ENCODE measurements around the gene PDCD2L.
"Not testable (repeated sequence)": the region's sequence is repeated elsewhere in the genome, so short reads cannot be mapped to it uniquely, and the experiment has no call there.

Gene PDCD2L

DNA sequence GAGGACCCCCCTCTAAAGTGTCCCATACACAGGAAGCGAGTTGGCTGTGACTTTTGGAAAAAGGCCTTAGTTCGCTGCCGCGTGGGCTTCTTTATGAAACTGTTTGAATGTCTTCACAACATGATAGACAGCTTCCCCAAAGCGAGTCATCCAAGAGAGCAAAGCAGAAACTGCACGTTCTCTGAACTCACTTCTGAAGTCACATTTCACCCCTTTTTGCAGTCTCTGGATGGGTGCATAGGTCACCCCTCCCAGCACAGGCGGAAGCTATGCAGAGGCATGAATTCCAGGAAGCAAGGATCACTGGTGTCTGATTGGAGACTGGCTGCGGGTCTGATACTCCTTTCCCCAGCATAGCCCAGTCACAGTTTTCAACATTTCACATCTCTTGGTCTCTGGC, 28.6 kb upstream of the PDCD2L start:
- DNase-seq = no peak

DNA sequence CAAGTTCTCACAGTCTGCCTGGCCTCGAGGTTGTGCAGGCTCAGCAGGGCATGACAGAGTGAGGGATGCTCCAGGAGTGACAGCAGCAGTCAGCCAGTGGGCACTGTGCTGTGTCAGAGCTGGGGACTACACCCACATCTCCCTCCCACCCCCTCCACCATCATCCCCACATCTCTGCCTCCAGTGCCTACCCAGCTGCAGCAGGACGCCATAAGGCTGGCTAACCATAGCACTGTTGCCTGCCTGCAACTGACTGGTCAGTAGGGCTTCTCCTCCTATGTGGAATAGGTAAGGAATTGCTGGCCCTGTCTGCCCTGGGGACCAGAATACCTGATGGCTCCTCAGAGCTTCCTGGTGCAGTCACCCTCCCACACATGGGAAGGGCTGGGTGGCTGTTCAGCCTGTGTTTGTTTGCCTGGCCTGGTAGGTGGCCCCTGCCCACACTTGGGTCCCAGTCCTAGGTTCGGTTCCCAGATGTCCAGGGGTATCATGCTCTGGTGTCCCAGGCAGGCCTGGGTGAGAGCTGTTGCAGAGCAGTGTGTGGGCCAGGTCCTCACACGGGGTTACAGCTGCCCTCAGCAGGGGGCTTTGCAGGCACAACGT, 23.5 kb upstream of the PDCD2L start:
- no peak for DNase-seq

DNA sequence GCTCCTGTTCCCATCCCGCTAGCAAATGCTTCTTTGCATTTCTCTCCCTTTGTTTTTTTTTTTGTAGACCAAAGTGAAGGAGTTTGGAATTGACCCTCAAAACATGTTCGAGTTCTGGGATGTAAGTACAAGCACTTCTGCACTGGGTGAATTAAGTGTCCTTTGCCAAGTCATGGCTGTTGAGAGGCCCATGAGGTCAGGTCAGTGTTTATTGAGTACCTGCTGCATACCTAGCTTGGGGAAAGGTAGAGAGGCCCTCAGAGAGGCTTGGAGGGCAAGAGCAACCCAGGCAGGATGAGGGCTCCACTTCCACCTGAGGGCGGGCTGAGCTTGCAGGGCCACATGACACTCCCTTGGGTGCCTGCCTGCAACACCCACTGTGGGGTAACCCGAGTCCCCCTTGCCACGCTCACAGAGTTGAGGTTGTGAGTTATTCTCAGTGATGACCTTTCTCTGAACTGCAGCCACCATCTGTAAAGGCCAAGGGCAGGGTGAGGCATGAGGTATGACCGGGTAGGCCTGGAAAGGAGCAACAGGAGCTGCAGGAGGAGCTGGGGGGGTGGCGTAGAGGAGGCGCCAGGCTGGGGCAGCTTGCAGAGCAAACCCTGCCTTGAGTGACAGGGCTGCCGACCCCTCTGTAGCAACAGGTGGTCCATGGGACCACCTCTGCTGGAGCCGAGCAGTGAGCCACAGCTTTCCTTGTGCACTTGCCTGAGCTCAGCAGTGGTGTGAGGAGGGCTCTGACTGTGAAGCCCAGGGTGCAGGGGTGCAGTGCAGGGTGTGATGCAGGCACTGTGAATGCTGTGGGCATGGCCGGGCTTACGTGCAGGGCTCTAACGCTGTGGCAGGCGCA, 22.6 kb upstream of the PDCD2L start:
- no peak for DNase-seq

DNA sequence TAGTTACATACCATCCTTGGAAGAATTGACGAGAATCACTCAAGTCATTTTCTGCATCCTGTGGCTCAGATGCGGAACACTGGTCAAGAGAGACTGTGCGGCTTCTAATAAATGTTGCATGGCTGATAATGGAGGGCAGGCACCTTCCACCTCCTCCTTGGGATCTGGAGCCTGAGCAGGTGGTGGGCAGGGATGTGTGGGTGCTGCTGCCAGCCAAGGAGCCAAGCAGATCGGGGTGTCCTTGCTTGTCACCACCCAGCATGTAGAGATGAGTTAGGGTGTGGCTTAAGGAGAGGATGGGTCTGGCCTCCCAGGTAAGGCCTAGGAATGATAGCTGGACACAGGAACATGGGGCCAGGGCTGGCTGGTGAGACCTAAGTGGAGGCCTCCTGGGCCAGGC, 21.7 kb upstream of the PDCD2L start:
- DNase-seq = no peak

DNA sequence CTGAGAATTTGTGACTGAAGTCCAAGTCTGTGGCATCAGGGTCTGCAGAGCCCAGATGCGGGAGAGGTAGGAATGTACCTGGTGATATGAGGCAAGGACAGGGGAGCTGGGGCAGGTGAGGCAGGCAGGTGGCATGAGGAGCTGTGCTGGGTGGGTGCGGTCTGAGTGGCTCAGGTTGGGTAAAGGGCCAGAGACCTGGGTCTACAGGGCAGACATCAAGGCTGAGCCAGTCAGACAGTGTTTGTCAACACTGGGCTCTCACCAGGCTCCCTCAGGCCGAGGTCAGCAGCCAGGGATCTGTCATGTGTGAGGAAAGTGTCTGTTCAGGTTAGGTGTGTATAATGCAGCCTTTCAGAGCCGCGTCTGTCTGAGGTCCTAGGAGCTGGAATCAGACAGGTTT, 20.6 kb upstream of the PDCD2L start:
- DNase-seq = no peak

DNA sequence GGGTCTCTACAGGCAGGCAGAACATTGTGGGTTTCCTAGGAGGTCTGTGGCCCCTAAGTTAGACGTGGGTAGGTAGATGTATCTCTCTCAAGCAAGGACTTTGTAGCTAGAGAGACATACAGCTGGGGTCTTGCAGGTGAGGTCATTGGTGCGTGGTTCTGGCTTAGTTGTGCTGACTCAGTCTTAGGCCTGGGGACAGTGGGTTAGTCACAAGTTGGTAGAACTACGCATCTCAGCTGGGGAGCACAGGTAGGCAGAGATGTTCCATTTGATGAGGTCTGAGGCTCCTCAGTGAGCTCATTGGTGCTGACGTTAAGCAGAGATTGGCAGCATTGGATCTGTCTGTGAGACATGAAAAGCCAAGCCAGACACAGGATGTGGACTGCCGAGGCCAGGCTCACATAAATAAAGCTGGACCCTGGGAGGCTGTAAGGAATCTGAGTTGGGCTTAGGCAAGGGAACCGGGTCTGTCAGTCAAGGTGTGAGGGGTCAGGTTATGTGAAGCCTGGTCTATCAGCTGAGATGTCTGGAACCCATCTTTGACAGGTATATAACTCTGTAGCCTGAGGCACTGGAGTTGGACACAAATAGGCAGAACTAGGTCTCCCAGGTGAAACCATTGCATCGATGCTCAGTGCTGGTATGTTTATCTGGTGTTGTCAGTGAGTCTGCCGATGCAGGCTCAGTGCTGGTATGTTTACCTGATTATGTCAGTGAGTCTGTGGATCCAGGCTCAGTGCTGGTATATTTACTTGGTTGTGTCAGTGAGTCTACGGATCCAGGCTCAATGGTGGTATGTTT, 17.4 kb upstream of the PDCD2L start:
- no peak for DNase-seq

DNA sequence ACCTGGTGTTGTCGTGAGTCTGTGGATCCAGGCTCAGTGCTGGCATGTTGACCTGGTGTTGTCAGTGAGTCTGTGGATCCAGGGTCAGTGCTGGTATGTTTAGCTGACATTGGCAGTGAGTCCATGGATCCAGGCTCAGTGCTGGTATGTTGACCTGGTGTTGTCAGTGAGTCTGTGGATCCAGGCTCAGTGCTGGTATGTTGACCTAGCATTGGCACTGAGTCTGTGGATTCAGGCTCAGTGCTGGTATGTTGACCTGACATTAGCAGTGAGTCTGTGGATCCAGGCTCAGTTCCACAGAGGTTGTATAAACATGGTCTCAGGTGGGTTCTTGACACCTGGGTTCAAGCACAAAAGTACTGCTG, 16.8 kb upstream of the PDCD2L start:
- no peak for DNase-seq

DNA sequence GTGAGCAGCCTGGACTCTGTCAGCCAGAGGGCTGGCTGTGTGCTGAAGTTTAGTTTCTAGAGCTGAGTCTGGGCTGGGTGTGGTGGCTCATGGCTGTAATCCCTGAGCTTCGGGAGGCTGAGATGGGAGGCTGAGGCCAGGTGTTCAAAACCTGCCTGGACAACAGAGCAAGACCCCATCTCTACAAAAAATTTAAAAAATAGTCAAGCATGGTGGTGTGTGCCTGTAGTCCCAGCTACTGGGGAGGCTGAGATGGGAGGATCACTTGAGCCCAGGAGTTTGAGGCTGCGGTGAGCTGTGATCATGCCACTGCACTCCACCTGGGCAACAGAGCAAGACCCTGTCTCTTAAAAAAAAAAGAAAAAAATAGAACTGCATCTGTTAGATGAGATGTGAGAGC, 15.5 kb upstream of the PDCD2L start:
- DNase-seq = not testable (repeated sequence)

DNA sequence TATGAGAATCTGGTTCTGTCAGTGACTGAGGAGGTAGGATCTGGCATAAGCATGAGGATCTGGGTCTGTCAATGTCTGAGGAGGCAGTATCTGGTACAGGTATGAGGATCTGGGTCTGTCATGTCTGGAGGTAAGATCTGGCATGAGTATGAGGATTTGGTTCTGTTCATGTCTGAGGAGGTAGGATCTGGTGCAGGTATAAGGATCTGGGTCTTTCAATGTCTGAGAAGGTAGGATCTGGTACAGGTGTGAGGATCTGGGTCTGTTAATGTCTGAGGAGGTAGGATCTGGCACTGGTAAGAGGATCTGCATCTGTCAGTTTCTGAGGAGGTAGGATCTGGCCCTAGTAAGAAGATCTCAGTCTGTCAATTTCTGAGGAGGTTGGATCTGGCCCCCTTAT, 12.4 kb upstream of the PDCD2L start:
- no peak for DNase-seq

DNA sequence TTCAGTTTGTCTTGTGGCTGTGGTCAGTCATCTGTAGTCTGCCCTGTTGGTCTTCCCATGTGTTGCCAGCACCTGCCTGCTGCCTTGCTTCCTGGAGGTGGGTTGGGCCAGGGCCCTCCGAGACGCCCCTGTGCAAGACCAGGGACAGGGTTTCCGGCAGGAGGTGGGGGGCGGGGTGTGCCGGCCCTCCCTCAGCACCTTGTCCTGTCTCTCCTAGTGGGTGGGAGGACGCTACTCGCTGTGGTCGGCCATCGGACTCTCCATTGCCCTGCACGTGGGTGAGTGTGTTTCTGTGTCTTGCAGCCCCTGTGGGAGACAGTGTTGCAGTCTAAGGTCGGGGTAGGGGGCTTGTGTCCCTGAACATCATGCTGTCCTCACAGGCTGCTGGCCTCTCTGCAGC, 11.2 kb upstream of the PDCD2L start:
- DNase-seq = no peak

DNA sequence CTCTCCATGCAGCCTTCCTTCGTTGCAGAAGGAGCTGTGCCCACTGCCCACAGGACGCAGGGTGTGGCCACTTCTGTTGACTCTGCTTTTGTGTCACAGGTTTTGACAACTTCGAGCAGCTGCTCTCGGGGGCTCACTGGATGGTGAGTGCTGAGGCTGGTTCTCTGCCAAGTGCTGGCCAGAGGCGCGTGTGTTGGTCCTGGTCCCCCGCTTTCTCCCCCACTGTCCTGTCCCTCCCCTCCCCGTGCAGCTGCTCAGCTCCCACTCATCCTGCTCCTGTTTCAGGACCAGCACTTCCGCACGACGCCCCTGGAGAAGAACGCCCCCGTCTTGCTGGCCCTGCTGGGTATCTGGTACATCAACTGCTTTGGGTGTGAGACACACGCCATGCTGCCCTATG, 10.6 kb upstream of the PDCD2L start:
- no peak for DNase-seq

DNA sequence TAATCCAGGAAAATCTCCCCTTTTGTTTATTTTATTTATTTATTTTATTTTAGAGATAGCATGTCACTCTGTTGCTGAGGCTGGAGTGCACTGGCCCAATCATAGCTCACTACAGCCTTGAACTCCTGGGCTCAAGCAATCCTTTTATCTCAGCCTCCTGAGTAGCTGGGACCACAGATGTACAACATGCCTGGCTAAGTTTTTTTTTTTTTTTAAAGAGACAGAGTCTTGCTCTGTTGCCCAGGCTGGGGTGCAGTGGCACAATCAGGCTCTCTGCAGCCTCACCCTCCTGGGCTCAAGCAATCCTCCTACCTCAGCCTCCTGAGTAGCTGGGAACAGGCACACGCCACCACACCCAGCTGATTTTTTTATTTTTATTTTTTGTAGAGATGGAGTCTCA, 6.3 kb upstream of the PDCD2L start:
- DNase-seq = no peak

DNA sequence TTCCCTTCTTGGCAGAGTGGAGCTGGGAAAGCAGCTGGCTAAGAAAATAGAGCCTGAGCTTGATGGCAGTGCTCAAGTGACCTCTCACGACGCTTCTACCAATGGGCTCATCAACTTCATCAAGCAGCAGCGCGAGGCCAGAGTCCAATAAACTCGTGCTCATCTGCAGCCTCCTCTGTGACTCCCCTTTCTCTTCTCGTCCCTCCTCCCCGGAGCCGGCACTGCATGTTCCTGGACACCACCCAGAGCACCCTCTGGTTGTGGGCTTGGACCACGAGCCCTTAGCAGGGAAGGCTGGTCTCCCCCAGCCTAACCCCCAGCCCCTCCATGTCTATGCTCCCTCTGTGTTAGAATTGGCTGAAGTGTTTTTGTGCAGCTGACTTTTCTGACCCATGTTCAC, 4.3 kb upstream of the PDCD2L start:
- DNase-seq = no peak

DNA sequence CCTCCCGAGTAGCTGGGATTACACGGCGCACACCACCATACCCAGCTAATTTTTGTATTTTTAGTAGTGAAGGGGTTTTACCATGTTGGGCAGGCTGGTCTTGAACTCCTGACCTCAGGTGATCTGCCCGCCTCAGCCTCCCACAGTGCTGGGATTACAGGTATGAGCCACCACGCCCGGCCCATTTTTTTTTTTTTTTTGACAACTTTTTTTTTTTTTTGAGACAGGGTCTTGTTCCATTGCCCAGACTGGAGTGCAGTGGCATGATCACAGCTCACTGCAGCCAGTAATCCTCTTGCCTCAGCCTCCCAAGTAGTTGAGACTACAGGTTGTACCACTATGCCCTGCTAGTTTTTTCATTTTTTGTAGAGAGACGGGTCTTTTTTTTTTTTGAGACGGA, 3.4 kb upstream of the PDCD2L start:
- DNase-seq = not testable (repeated sequence)

DNA sequence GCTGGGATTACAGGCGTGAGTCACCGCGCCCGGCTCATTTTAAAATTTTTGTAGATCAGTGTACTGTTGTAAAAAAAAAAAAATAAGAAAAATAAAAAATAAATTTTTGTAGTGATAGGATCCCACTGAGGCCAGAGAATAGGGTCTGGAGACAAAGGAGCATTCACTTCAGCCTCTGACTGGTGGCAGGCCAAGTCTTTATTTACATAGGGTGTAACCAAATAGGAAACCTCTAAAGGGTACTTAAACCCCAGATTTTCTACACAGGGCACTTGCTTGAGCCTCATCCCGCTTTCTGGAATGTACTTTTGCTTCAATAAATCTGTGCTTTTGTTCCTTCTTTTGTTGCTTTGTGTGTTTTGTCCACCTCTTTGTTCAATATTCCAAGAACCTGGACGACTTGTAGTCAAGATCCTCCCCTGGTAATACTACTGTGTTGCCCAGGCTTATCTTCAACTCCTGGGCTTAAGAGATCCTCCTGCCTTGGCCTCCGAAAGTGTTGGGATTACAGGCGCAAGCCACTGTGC, 2.1 kb upstream of the PDCD2L start:
- DNase-seq = no peak

DNA sequence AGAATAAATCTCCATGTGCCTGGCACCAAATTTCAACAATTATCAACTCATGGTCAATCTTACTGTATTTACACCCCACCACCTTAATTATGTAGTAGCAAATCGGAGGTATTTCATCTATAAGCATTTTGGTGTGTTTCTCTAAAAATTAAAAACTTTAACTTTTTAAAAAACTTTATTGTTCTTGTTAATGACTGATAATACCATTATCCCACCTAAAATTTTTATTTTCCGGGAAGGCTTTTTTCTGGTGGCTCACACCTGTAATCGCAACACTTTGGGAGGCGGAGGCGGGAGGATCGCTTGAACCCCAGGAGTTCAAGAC, 453 bp upstream of the PDCD2L start:
- no peak for DNase-seq

DNA sequence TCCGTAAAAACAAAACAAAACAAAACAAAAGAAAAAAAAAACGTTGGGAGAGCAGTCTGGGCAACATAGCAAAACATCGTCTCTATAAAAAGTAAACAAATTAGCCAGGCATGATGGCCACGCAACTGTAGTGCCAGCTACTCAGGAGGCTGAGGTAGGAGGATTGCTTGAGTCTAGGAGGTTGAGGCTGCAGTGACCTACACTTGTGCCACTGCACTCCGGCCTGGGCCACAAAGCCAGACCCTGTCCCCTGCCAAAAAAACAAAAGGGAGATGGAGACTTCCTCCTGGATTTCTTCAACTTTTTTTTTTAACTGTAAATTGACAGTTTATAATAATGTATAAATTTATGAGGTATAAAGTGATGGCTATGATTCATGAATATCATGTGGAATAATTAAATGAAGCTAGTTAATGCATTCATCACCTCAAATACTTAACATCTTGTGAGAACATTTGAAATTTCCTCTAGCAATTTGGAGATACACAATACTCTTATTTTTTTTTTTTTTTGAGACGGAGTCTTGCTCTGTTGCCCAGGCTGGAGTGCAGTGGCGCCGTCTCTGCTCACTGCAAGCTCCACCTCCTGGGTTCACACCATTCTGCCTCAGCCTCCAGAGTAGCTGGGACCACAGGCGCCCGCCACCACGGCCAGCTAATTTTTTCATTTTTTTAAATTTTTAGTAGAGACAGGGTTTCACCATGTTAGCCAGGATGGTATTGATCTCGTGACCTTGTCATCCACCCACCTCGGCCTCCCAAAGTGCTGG, 1.9 kb downstream of the PDCD2L start:
- DNase-seq = no peak

DNA sequence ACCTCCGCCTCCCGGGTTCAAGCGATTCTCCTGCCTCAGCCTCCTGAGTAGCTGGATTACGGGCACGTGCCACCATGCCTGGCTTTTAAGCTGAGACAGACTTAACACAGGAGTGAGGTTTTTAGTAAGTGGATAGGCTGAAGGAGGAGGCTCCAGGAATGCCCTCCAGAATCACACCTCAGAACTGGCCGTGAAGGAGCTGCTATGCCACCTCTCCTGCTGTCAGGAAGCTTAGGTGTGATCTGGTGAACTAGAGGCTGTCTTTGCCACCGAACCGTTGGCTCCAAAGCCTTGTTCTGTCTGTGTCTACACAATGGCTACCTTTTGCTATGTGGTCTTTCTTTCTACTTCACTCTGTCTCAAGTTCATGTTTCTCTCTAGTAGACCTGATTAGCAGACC, 4.2 kb downstream of the PDCD2L start:
- no peak for DNase-seq

DNA sequence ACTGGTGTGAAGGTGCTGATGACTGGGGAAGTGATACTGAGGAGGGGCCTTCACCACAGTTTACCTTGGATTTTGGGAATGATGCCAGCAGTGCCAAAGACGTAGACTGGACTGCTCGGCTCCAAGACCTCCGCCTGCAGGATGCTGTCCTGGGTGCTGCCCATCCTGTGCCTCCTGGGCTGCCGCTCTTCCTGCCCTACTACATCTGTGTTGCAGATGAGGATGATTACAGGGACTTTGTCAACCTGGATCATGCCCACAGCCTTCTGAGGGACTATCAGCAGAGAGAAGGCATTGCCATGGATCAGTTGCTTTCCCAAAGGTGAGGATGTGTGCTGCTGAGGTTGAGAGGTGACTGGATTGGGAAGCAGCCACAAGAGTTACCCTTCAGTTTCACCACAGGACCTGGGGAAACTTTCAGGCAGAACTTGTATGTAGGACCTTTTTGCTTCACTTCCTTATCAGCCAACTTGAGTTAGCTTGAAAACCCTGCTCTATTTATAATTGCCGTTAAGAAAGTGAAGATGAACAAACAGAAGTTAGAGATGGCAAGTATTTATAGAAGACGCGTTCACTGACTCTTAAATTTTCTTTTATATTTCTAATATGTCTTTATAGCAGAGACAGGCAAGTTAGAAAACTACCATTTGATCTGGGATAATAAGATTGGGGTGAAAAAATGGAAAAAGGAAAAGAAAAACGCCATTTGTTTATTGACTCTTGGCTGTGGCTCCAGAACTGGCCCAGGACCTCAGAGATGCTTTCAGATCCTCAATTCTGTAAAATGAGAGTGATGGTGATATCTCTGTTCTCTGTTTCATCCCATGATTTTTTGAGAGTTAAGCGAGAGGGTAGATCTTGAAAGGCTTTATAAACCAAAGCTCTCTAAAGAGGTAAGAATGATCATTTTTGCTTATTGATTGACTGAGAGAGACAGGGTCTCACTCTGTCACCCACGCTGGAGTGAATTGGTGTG, 5.3 kb downstream of the PDCD2L start:
- DNase-seq = no peak

DNA sequence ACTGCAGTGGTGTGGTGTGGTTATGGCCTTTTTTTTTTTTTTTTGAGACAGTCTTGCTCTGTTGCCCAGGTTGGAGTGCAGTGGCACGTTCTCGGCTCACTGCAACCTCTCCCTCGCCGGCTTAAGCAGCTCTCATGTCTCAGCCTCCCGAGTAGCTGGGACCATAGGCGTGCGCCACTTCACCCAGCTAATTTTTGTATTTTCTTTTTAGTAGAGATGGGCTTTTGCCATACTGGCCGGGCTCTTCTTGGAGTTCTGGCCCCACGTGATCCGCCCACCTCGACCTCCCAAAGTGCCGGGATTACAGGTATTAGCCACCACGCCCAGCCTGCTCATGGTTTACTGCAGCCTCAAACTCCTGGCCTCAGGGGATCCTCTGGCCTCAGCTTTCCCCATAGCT, 7.0 kb downstream of the PDCD2L start:
- no peak for DNase-seq

DNA sequence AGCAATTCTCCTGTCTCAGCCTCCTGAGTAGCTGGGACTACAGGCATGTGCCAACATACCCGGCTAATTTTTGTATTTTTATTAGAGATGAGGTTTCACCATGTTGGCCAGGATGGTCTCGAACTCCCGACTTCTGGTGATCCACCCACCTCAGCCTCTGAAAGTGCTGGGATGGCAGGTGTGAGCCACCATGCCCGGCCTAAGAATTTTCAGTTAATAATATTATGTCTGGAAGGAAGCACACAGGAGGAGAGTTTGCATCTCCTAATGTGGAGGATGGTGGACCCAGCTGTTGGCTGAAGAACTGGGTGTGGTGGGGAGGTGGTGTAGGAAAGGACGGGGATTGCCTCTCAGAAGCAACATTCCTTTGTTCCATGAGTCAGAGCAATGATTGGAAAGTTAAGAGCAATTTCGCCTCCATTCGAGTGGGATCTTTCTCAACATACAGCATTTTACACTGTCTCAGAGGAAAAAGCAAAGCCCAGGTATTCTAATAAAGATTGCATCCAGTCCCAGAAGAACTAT, 11.9 kb downstream of the PDCD2L start:
- DNase-seq = no peak
